Breast epithelium (tissue), 3 donors: ENCODE measurements around the gene GLRA1.

ENCODE experiments used
- POLR2A ChIP-seq: fragments of 450-650 bp; IDR thresholded peaks from one replicate; pipeline ENCODE4 v1.6.1; 2016; ENCODE audit warnings: antibody characterized with exemption, mild to moderate bottlenecking, moderate library complexity
- POLR2AphosphoS5 ChIP-seq, 3 donors: sonication (generic); formaldehyde crosslinking; IDR thresholded peaks; one replicate each; pipeline ENCODE4 v1.6.1; 2017; ENCODE audit warnings: antibody characterized with exemption in 3 of 3
- TF ChIP-seq, protein P1 (sequence below), 3 donors: fragments of 450-650 bp; IDR thresholded peaks; one replicate each; pipeline ENCODE4 v1.5.1; 2016 to 2017; ENCODE audit warnings: antibody characterized with exemption in 3 of 3, mild to moderate bottlenecking in 3 of 3, moderate library complexity in 3 of 3

DNA sequence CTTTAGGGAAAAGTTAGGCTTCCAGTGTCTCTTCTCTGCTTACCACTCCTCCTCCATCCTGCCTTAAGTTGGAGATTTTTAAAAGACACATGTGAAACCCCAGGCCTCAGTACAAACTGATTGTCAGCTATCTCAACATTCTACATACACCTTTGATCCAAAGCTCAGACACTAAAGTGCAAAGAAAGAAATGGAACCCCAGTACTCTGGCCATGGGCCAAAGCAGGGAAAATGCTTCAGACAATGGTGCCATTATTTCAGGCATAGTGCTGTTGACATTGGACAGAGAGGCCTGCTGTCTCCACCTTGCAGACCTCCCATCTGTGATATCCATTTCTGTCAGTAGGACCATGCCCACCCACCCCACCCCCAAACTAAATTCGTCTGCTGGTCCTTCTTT is 103.7 kb downstream of the GLRA1 start:
- TF ChIP-seq, protein P1, sequence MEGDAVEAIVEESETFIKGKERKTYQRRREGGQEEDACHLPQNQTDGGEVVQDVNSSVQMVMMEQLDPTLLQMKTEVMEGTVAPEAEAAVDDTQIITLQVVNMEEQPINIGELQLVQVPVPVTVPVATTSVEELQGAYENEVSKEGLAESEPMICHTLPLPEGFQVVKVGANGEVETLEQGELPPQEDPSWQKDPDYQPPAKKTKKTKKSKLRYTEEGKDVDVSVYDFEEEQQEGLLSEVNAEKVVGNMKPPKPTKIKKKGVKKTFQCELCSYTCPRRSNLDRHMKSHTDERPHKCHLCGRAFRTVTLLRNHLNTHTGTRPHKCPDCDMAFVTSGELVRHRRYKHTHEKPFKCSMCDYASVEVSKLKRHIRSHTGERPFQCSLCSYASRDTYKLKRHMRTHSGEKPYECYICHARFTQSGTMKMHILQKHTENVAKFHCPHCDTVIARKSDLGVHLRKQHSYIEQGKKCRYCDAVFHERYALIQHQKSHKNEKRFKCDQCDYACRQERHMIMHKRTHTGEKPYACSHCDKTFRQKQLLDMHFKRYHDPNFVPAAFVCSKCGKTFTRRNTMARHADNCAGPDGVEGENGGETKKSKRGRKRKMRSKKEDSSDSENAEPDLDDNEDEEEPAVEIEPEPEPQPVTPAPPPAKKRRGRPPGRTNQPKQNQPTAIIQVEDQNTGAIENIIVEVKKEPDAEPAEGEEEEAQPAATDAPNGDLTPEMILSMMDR (IDR thresholded peaks at IDR 0.05) = no peak
- TF ChIP-seq POLR2AphosphoS5 (IDR thresholded peaks at IDR 0.05) (no peak), POLR2A (no peak)
